H1 (cell line): ENCODE data around the gene SND1. TPM values are rescaled to one million over a fixed set of nuclear protein-coding genes. Genes with fewer than 3 reads are reported as not detected.

Experiments
- CTCF ChIA-PET: fragments of 300-600 bp; sonication (Branson Sonifier 250); formaldehyde crosslinking; loops from one replicate; lab custom pipeline; 2021; ENCODE audit not compliant: partially characterized antibody; lab: Charles Lee
- POLR2A ChIA-PET: fragments of 300-600 bp; sonication (Branson Sonifier 250); formaldehyde crosslinking; loops from one replicate; lab custom pipeline; 2021; ENCODE audit warnings: inconsistent platforms; ENCODE audit not compliant: partially characterized antibody; lab: Charles Lee
- DNase-seq, 2 experiments: peaks; one replicate each; pipeline versions ENCODE4 v3.0.0 to v3.0.0-alpha.2; 2010 to 2022; ENCODE audit warnings: low spot score in 2 of 2, low read depth in 1 of 2, mixed read lengths in 1 of 2
- FAIRE-seq: peaks from 2 replicates; lab custom pipeline; 2011; peaks lifted over from hg19 to GRCh38; lab: Jason Lieb, UNC
- H2AFZ ChIP-seq: 2 replicates; pipeline ENCODE4 v1.8.1; 2012; ENCODE audit warnings: low read length, inconsistent platforms
- H2AK5ac ChIP-seq: 2 replicates; pipeline ENCODE4 v1.6.1; 2013; ENCODE audit warnings: low read depth, low read length
- H2BK120ac ChIP-seq: replicated peaks from 2 replicates; pipeline ENCODE3; 2013; ENCODE audit warnings: low read depth, low read length, inconsistent platforms
- H2BK12ac ChIP-seq: 2 replicates; pipeline ENCODE4 v1.6.1; 2013; ENCODE audit warnings: low read depth, low read length
- H2BK15ac ChIP-seq: 2 replicates; pipeline ENCODE4 v1.6.1; 2013; ENCODE audit warnings: low read length
- H2BK20ac ChIP-seq: 2 replicates; pipeline ENCODE4 v1.6.1; 2013; ENCODE audit warnings: low read length
- H2BK5ac ChIP-seq: 2 replicates; pipeline ENCODE4 v1.6.1; 2013; ENCODE audit warnings: low read depth, low read length
- H3K14ac ChIP-seq: 2 replicates; pipeline ENCODE4 v1.6.1; 2013; ENCODE audit warnings: inconsistent platforms; ENCODE audit not compliant: insufficient read length
- H3K18ac ChIP-seq: 2 replicates; pipeline ENCODE4 v1.6.1; 2013; ENCODE audit warnings: low read length; ENCODE audit errors: extremely low read depth
- H3K23ac ChIP-seq: 2 replicates; pipeline ENCODE4 v1.6.1; 2013; ENCODE audit warnings: inconsistent platforms; ENCODE audit not compliant: insufficient read length
- H3K23me2 ChIP-seq: 2 replicates; pipeline ENCODE4 v1.6.1; 2013; ENCODE audit warnings: low read depth, low read length
- H3K27ac ChIP-seq: 2 replicates; pipeline ENCODE4 v1.6.1; 2011; ENCODE audit warnings: low read depth, low read length, inconsistent platforms
- H3K27me3 ChIP-seq, 4 experiments: replicated peaks in 1 of 4; 1 replicate in 1 of 4; 2 replicates in 3 of 4; pipeline versions ENCODE4 v1.6.1 to v1.8.1; 2011 to 2013; ENCODE audit warnings: low read length in 3 of 4, mild to moderate bottlenecking in 3 of 4, inconsistent platforms in 2 of 4, mixed read lengths in 2 of 4, moderate library complexity in 1 of 4; ENCODE audit not compliant: control insufficient read depth in 3 of 4, insufficient read depth in 3 of 4; ENCODE audit errors: extremely low read depth in 1 of 4
- H3K36me3 ChIP-seq, 4 experiments: 2 replicates each; pipeline versions ENCODE4 v1.6.1 to v1.8.1; 2011 to 2013; ENCODE audit warnings: mild to moderate bottlenecking in 4 of 4, low read length in 3 of 4, moderate library complexity in 2 of 4, control low read depth in 1 of 4, inconsistent platforms in 1 of 4; ENCODE audit not compliant: insufficient read depth in 4 of 4, control insufficient read depth in 2 of 4
- H3K4ac ChIP-seq: replicated peaks from 2 replicates; pipeline ENCODE3; 2013; ENCODE audit warnings: low read length, low read depth, mixed read lengths, inconsistent platforms; ENCODE audit not compliant: insufficient read length
- H3K4me1 ChIP-seq, 4 experiments: replicated peaks in 1 of 4; 1 replicate in 1 of 4; 2 replicates in 3 of 4; pipeline versions ENCODE4 v1.6.1 to v1.8.1; 2011 to 2013; ENCODE audit warnings: low read length in 3 of 4, inconsistent platforms in 2 of 4, mixed read lengths in 1 of 4; ENCODE audit not compliant: insufficient read depth in 4 of 4, control insufficient read depth in 3 of 4
- H3K4me2 ChIP-seq, 2 experiments: 2 replicates each; pipeline versions ENCODE4 v1.6.1 to v1.8.1; 2011 to 2013; ENCODE audit warnings: low read depth in 2 of 2, low read length in 2 of 2, control low read depth in 1 of 2, inconsistent platforms in 1 of 2, mild to moderate bottlenecking in 1 of 2; ENCODE audit not compliant: insufficient read depth in 1 of 2
- H3K4me3 ChIP-seq, 4 experiments: fragments of 200-600, 300-600 bp in 1 of 4; sonication (generic), shearing (Covaris generic), sonication (Bioruptor Twin) in 1 of 4; 2 replicates each; pipeline versions ENCODE4 v1.5.1 to v1.8.1; 2011 to 2016; ENCODE audit warnings: low read length in 4 of 4, low read depth in 3 of 4, control low read depth in 2 of 4, inconsistent platforms in 2 of 4, mild to moderate bottlenecking in 2 of 4, mixed read lengths in 1 of 4, moderate library complexity in 1 of 4; ENCODE audit not compliant: insufficient read depth in 2 of 4; ENCODE audit errors: extremely low read depth in 1 of 4
- H3K56ac ChIP-seq: replicated peaks from 2 replicates; pipeline ENCODE3; 2013; ENCODE audit warnings: low read depth, mild to moderate bottlenecking, mixed read lengths, low read length, inconsistent platforms; ENCODE audit not compliant: insufficient read length
- H3K79me1 ChIP-seq: 2 replicates; pipeline ENCODE4 v1.6.1; 2013; ENCODE audit warnings: low read depth, low read length, control low read depth
- H3K79me2 ChIP-seq, 2 experiments: 2 replicates each; pipeline versions ENCODE4 v1.6.1 to v1.8.1; 2012 to 2013; ENCODE audit warnings: low read length in 2 of 2, mild to moderate bottlenecking in 2 of 2, inconsistent platforms in 1 of 2; ENCODE audit not compliant: insufficient read depth in 2 of 2, control insufficient read depth in 1 of 2
- H3K9ac ChIP-seq, 4 experiments: replicated peaks in 1 of 4; 1 replicate in 1 of 4; 2 replicates in 3 of 4; pipeline versions ENCODE4 v1.6.1 to v1.8.1; 2011 to 2013; ENCODE audit warnings: low read depth in 3 of 4, low read length in 3 of 4, control low read depth in 2 of 4, mild to moderate bottlenecking in 2 of 4, moderate library complexity in 2 of 4, inconsistent platforms in 1 of 4; ENCODE audit errors: extremely low read depth in 1 of 4
- H3K9me3 ChIP-seq, 2 experiments: 2 replicates each; pipeline versions ENCODE4 v1.6.1 to v1.8.1; 2012 to 2013; ENCODE audit warnings: mild to moderate bottlenecking in 2 of 2, moderate library complexity in 2 of 2, control low read depth in 1 of 2, inconsistent platforms in 1 of 2, low read depth in 1 of 2, low read length in 1 of 2, mixed read lengths in 1 of 2; ENCODE audit not compliant: insufficient read depth in 2 of 2
- H4K20me1 ChIP-seq, 2 experiments: replicated peaks in 1 of 2; 2 replicates each; pipeline versions ENCODE3 to v1.8.1; 2011 to 2013; ENCODE audit warnings: inconsistent platforms in 2 of 2, low read length in 2 of 2, mild to moderate bottlenecking in 1 of 2; ENCODE audit not compliant: insufficient read depth in 2 of 2, control insufficient read depth in 1 of 2
- H4K5ac ChIP-seq: 2 replicates; pipeline ENCODE4 v1.6.1; 2013; ENCODE audit warnings: low read length, low read depth, mixed read lengths, inconsistent platforms; ENCODE audit not compliant: insufficient read length
- H4K8ac ChIP-seq: 2 replicates; pipeline ENCODE4 v1.8.0; 2013; ENCODE audit warnings: mild to moderate bottlenecking, moderate library complexity, low read length, inconsistent platforms; ENCODE audit not compliant: insufficient read depth; ENCODE audit errors: extremely low read depth
- H4K91ac ChIP-seq: replicated peaks from 2 replicates; pipeline ENCODE3; 2013; ENCODE audit warnings: low read length, mixed read lengths, inconsistent platforms; ENCODE audit not compliant: insufficient read length
- CEBPB ChIP-seq: IDR thresholded peaks from 2 replicates; pipeline ENCODE4 v1.6.1; 2012; ENCODE audit warnings: low read depth, low read length
- CREB1 ChIP-seq: IDR thresholded peaks from 2 replicates; pipeline ENCODE4 v1.6.1; 2012; ENCODE audit warnings: inconsistent platforms
- WGBS, 2 experiments: shearing (Covaris generic) in 1 of 2; methylation state at CpG; one replicate each; pipeline versions ENCODE4 v1.1.6 to v1.1.7; 2013 to 2015; ENCODE audit warnings: low lambda C conversion rate in 2 of 2, mixed read lengths in 2 of 2, inconsistent platforms in 1 of 2, low coverage in 1 of 2, missing lambda C conversion rate in 1 of 2; ENCODE audit not compliant: insufficient replicate concordance in 2 of 2, insufficient coverage in 1 of 2, insufficient read length in 1 of 2; ENCODE audit errors: extremely low coverage in 1 of 2, missing lambda C conversion rate in 1 of 2; 5-methylcytosine and 5-hydroxymethylcytosine counted together
- polyA plus RNA-seq, 7 experiments: library from polyadenylated mRNA; depleted of rRNA in 3 of 7; stranded (reverse) in 5 of 7; unstranded in 2 of 7; fragments of >200 nt in 5 of 7; fragments of 200-250 nt in 2 of 7; gene quantifications; 1 replicate in 5 of 7; 2 replicates in 1 of 7; 4 replicates in 1 of 7; pipeline versions ENCODE4 v1.2.1 to v1.2.3, GENCODE V29; 2011 to 2013; ENCODE audit warnings: missing spikeins in 2 of 7, mixed read lengths in 2 of 7
- total RNA-seq: library from RNA; stranded (reverse); fragmentation: NEBNext Ultra II Directional; extraction: Animal tissue kit (Norgen Biotek cat#: 25700); gene quantifications from 2 replicates; pipeline ENCODE4 v1.2.1, GENCODE V29; 2021

The SND1 gene
- total and polyA plus RNA-seq, 2 of the 8 experiments (the other 6 are each of a cell fraction or from before 2014, with no cell fraction given): 122 to 290 TPM

DNA sequence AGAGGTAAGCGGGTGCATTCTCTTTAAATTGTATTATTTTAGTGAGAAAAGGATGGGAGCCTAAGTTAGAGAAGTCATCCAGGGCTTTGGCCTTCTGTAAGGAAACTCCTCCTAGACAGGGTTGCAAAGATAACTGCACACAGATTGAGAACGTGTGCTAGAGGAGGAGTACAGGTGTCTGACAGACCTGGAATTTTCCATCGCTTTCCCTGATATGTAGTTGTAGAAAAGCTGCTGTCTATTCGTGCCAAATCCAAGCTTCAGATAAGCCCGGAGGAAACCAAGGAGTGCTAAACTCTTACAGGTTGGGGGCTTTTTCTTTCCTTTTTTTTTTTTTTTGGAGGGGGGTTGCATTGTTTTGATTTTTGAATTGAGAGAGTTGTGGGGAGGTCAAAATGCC lies 356.1 kb downstream of the SND1 start:
- ChIA-PET POLR2A (interaction anchor here (0.6 kb wide), 1 partner anchor 135 kb away, joined by 3 read pairs; no protein-coding TSS in a partner anchor), CTCF (interaction anchor here (0.7 to 4.2 kb wide), 5 partner anchors 8 to 194 kb away, joined by 3 to 24 read pairs (median 3); no protein-coding TSS in a partner anchor)
- Histone ChIP-seq H2BK5ac (no peak overlapping the region), H3K23me2 (no peaks in the 10 kb centered on the region), H3K27me3 (no peaks in the 10 kb centered on the region), H3K18ac (no peak overlapping the region), H3K4me3 (no peak overlapping the region), H3K9me3 (no peaks in the 10 kb centered on the region), H3K4ac (no peak overlapping the region), H2BK15ac (no peak overlapping the region), H4K20me1 (peaks cover 2 to 8% of the 10 kb centered on the region in 2 experiments), H3K79me2 (no peaks in the 10 kb centered on the region), H4K91ac (no peak overlapping the region), H3K4me2 (no peak overlapping the region), H3K79me1 (no peaks in the 10 kb centered on the region; the same call in 1 of the 2 replicates), H3K36me3 (no peaks in the 10 kb centered on the region), H2BK20ac (no peak overlapping the region), H2AK5ac (no peak overlapping the region), H3K9ac (no peak overlapping the region), H3K14ac (no peak overlapping the region), H3K23ac (no peak overlapping the region), H2AFZ (no peak overlapping the region), H3K56ac (no peak overlapping the region), H3K27ac (no peak overlapping the region), H4K5ac (no peak overlapping the region), H2BK12ac (no peak overlapping the region), H4K8ac (no peak overlapping the region), H2BK120ac (no peak overlapping the region), H3K4me1 (peaks cover 4 to 8% (median 6%) of the 10 kb centered on the region in 4 experiments; a peak in 5 of 7 replicates)
- WGBS, 2 experiments: 92 to 100% methylated on average over 1 to 5 of the region's 5 CpGs
- no peak for FAIRE-seq
- DNase-seq: no peak
- TF ChIP-seq CREB1 (no peak), CEBPB (no peak)
